Transverse colon (tissue), 4 donors: Measurements from ENCODE around the gene PI4KA.

Source experiments
- POLR2AphosphoS5 ChIP-seq, 3 donors: sonication (generic); formaldehyde crosslinking; IDR thresholded peaks; one replicate each; pipeline ENCODE4 v1.6.1; 2016; ENCODE audit warnings: antibody characterized with exemption in 3 of 3
- TF ChIP-seq, protein P1 (sequence below), 5 experiments: fragments of 200-600 bp in 3 of 5; fragments of 450-650 bp in 2 of 5; sonication (generic) in 3 of 5; IDR thresholded peaks; 1 replicate in 2 of 5; 2 replicates in 3 of 5; pipeline ENCODE4 v1.5.1; 2016 to 2017; ENCODE audit warnings: antibody characterized with exemption in 5 of 5, inconsistent platforms in 3 of 5, mild to moderate bottlenecking in 2 of 5, moderate library complexity in 1 of 5

DNA sequence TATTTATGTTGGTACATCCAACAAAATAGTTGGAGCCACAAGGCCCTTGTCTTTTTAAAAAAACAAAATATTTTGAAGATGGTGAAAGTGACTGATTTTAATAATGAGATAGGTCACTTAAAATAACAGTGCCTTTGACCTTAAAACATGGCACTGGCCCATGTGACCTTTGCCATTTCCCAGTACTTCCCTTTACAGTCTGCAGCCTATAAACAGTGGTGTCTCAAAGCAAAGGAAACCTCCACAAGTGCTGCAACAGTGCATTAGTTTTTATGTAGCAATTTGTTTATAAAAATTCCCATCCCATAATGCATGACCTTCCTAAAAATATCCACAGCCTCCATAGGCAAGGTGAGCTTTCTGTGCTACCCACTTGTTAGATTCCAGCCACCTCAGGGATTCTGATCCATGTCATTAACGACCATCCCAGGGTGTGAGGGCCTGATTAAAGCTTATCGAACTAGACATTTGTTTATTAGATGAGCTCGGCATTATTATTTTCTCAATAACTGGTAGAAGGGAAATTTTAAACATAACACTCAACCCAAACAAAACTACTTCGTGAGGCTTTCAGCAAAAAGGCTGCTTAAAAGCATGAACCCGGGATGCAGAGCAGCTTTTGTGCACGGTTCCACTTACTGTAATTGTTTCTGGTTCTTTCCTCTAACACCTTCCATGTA lies 30.6 kb upstream of the PI4KA start:
- TF ChIP-seq, protein P1, sequence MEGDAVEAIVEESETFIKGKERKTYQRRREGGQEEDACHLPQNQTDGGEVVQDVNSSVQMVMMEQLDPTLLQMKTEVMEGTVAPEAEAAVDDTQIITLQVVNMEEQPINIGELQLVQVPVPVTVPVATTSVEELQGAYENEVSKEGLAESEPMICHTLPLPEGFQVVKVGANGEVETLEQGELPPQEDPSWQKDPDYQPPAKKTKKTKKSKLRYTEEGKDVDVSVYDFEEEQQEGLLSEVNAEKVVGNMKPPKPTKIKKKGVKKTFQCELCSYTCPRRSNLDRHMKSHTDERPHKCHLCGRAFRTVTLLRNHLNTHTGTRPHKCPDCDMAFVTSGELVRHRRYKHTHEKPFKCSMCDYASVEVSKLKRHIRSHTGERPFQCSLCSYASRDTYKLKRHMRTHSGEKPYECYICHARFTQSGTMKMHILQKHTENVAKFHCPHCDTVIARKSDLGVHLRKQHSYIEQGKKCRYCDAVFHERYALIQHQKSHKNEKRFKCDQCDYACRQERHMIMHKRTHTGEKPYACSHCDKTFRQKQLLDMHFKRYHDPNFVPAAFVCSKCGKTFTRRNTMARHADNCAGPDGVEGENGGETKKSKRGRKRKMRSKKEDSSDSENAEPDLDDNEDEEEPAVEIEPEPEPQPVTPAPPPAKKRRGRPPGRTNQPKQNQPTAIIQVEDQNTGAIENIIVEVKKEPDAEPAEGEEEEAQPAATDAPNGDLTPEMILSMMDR (IDR thresholded peaks at IDR 0.05) = no peak
- no peak for TF ChIP-seq POLR2AphosphoS5 (IDR thresholded peaks at IDR 0.05)
